GM18858 (cell line): ENCODE measurements around the gene TSC22D3.

Source experiments
- ATAC-seq: cut with Tn5 transposase; IDR thresholded peaks from one replicate; pipeline ENCODE4 v1.9.1; 2021; ENCODE audit not compliant: unreplicated experiment

TSC22D3 gene

GRCh38 chrX:107730991-107731766 is 44.4 kb downstream of the TSC22D3 start:
- ATAC-seq, result no peak

- ATAC-seq, result no peak
Measured at GRCh38 chrX:107730298-107730655, 45.3 kb downstream of the TSC22D3 start.

GRCh38 chrX:107729558-107730297 is 45.9 kb downstream of the TSC22D3 start:
- peak; percentile 75 for ATAC-seq

GRCh38 chrX:107728371-107729099 is 47.1 kb downstream of the TSC22D3 start:
- ATAC-seq, result no peak

GRCh38 chrX:107726816-107727534 is 48.6 kb downstream of the TSC22D3 start:
- no peak for ATAC-seq

- no peak for ATAC-seq
Measured at GRCh38 chrX:107725761-107726555, 49.6 kb downstream of the TSC22D3 start.

GRCh38 chrX:107724653-107725052 is 50.9 kb downstream of the TSC22D3 start:
- no peak for ATAC-seq

GRCh38 chrX:107723511-107723910 is 52.1 kb downstream of the TSC22D3 start:
- no peak for ATAC-seq

GRCh38 chrX:107721966-107722707 is 53.5 kb downstream of the TSC22D3 start:
- ATAC-seq, result no peak

GRCh38 chrX:107721318-107721717 is 54.3 kb downstream of the TSC22D3 start:
- ATAC-seq, result no peak

GRCh38 chrX:107718156-107718621 is 57.4 kb downstream of the TSC22D3 start:
- ATAC-seq, result no peak

GRCh38 chrX:107716816-107717700 is 58.5 kb downstream of the TSC22D3 start:
- ATAC-seq, result peak; percentile 65

GRCh38 chrX:107716118-107716684 is 59.4 kb downstream of the TSC22D3 start:
- no peak for ATAC-seq

- no peak for ATAC-seq
Measured at GRCh38 chrX:107715331-107716117, 60.1 kb downstream of the TSC22D3 start.

GRCh38 chrX:107714206-107714891 is 61.2 kb downstream of the TSC22D3 start:
- ATAC-seq, result no peak

GRCh38 chrX:107713543-107714205 is 61.9 kb downstream of the TSC22D3 start:
- ATAC-seq, result no peak
